GM10266 (cell line): ENCODE results near the gene SLC6A12.

Experiments
- DNase-seq: peaks from one replicate; pipeline ENCODE4 v3.0.0; 2012; ENCODE audit errors: extremely low spot score
- CTCF ChIP-seq: IDR thresholded peaks from 2 replicates; pipeline ENCODE4 v1.5.1; 2012; ENCODE audit warnings: mild to moderate bottlenecking, low read depth; ENCODE audit not compliant: control insufficient read depth, insufficient read depth; ENCODE audit errors: missing control alignments

Gene SLC6A12

GRCh38 chr12:214003-214741 is at the start of gene SLC6A12:
Gene SLC6A12 (minus strand): TSS chr12:214157. CDS start chr12:209986, 4,171 bp downstream.
- no peak for DNase-seq
- no peak for TF ChIP-seq CTCF

GRCh38 chr12:263574-263973 is 49.6 kb upstream of the SLC6A12 start:
- DNase-seq, result no peak
- no peak for TF ChIP-seq CTCF

GRCh38 chr12:262817-263216 is 48.9 kb upstream of the SLC6A12 start, which contains the start of gene SLC6A13:
Gene SLC6A13 (minus strand): TSS chr12:262836. CDS start chr12:260052, 2,784 bp downstream.
- TF ChIP-seq CTCF, result no peak
- no peak for DNase-seq

- no peak for DNase-seq
Observed at GRCh38 chr12:262113-262512, 48.2 kb upstream of the SLC6A12 start.

GRCh38 chr12:257521-258321 is 43.8 kb upstream of the SLC6A12 start:
- no peak for DNase-seq
- no peak for TF ChIP-seq CTCF

More at GRCh38 chr12:262113-262512, 48.2 kb upstream of the SLC6A12 start:
- no peak for TF ChIP-seq CTCF

DNA sequence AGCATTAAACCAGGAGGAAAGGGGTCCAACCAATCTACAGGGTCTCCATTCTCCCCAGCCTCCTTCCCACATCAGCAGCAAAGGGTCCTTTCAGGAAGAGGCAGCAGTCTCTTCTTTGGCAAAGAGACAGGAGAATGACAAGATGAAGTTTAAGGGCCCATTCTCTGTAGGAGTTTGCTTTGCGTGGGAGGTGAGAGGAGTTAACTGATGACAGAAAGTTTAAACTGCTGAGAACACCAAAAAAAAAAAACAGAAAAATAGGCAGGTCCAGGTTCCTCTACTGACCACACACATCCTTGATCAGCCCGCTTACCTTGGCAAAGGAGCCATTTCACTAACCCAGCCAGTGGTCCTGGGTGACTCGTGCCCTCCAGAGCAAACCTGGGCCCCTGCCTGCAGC is 43.0 kb upstream of the SLC6A12 start:
- no peak for TF ChIP-seq CTCF
- no peak for DNase-seq

DNA sequence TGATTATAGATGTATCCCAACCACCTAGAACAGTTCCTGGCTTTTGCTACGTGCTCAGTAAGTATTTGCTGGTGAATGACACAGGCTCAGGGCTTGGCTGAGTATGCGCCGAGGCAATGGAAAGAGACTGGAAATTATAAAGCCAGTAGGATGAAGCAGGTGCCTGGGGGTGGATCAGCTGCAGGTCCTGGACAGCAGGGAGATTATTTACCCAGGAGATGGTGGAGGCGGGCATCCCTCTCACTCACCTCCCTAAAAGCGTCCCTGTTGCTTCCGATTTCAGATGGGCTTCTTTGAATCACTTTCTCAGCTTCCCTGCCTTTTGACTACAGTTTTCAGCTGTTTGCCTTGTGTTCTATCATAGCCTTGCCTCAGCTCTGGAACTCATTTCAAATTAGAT is 42.3 kb upstream of the SLC6A12 start:
- no peak for TF ChIP-seq CTCF
- DNase-seq, result no peak
